ENCODE results near the gene RMND5B.

DNA sequence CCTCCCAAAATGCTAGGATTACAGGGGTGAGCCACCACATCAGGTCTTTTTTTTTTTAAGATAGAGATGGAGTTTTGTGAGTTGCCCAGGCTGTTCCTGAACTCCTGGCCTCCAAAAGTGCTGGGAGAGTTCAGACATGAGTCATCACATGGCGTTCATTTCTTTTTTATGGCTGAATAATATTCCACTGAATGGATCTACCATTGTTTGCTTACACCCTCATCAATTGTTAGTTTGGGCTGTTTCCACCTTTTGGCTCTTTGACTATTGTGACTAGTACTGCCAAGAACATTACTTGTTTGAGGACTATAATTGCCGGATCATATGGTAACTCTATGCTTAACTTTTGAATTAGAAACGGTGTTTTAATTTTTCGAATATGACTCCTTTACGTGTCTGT is 18.3 kb upstream of the RMND5B start:
- TF ChIP-seq, protein P1, sequence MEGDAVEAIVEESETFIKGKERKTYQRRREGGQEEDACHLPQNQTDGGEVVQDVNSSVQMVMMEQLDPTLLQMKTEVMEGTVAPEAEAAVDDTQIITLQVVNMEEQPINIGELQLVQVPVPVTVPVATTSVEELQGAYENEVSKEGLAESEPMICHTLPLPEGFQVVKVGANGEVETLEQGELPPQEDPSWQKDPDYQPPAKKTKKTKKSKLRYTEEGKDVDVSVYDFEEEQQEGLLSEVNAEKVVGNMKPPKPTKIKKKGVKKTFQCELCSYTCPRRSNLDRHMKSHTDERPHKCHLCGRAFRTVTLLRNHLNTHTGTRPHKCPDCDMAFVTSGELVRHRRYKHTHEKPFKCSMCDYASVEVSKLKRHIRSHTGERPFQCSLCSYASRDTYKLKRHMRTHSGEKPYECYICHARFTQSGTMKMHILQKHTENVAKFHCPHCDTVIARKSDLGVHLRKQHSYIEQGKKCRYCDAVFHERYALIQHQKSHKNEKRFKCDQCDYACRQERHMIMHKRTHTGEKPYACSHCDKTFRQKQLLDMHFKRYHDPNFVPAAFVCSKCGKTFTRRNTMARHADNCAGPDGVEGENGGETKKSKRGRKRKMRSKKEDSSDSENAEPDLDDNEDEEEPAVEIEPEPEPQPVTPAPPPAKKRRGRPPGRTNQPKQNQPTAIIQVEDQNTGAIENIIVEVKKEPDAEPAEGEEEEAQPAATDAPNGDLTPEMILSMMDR (IDR thresholded peaks at IDR 0.05; ENCODE audit: low read depth, low read length, missing input control), result no peak
- no peak for TF ChIP-seq RXRA (IDR thresholded peaks at IDR 0.05)
- TF ChIP-seq, protein P2, sequence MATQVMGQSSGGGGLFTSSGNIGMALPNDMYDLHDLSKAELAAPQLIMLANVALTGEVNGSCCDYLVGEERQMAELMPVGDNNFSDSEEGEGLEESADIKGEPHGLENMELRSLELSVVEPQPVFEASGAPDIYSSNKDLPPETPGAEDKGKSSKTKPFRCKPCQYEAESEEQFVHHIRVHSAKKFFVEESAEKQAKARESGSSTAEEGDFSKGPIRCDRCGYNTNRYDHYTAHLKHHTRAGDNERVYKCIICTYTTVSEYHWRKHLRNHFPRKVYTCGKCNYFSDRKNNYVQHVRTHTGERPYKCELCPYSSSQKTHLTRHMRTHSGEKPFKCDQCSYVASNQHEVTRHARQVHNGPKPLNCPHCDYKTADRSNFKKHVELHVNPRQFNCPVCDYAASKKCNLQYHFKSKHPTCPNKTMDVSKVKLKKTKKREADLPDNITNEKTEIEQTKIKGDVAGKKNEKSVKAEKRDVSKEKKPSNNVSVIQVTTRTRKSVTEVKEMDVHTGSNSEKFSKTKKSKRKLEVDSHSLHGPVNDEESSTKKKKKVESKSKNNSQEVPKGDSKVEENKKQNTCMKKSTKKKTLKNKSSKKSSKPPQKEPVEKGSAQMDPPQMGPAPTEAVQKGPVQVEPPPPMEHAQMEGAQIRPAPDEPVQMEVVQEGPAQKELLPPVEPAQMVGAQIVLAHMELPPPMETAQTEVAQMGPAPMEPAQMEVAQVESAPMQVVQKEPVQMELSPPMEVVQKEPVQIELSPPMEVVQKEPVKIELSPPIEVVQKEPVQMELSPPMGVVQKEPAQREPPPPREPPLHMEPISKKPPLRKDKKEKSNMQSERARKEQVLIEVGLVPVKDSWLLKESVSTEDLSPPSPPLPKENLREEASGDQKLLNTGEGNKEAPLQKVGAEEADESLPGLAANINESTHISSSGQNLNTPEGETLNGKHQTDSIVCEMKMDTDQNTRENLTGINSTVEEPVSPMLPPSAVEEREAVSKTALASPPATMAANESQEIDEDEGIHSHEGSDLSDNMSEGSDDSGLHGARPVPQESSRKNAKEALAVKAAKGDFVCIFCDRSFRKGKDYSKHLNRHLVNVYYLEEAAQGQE (IDR thresholded peaks at IDR 0.05), result no peak
- TF ChIP-seq SP1 (IDR thresholded peaks at IDR 0.05), result no peak
- TF ChIP-seq JUND (IDR thresholded peaks at IDR 0.05), result no peak

Data from liver (tissue), 3 donors.